GM10266 (cell line): ENCODE measurements around the gene SSBP3.

Experiments used
- DNase-seq: peaks from one replicate; pipeline ENCODE4 v3.0.0; 2012; ENCODE audit errors: extremely low spot score
- CTCF ChIP-seq: IDR thresholded peaks from 2 replicates; pipeline ENCODE4 v1.5.1; 2012; ENCODE audit warnings: mild to moderate bottlenecking, low read depth; ENCODE audit not compliant: control insufficient read depth, insufficient read depth; ENCODE audit errors: missing control alignments

SSBP3 gene

GRCh38 chr1:54397980-54398379, 8.2 kb downstream of the SSBP3 start:
- DNase-seq: no peak
- no peak for TF ChIP-seq CTCF

- no peak for TF ChIP-seq CTCF
Observed at GRCh38 chr1:54397090-54397591, 9.1 kb downstream of the SSBP3 start.

GRCh38 chr1:54396261-54396933, 9.8 kb downstream of the SSBP3 start:
- no peak for DNase-seq
- no peak for TF ChIP-seq CTCF

More at GRCh38 chr1:54397090-54397591, 9.1 kb downstream of the SSBP3 start:
- DNase-seq: no peak

- TF ChIP-seq CTCF: no peak
- DNase-seq: no peak
Observed at GRCh38 chr1:54395281-54395934, 10.8 kb downstream of the SSBP3 start.

- DNase-seq: no peak
- no peak for TF ChIP-seq CTCF
Observed at GRCh38 chr1:54394104-54394503, 12.1 kb downstream of the SSBP3 start.

- no peak for DNase-seq
- no peak for TF ChIP-seq CTCF
Observed at GRCh38 chr1:54392401-54392800, 13.8 kb downstream of the SSBP3 start.

GRCh38 chr1:54391450-54392209, 14.6 kb downstream of the SSBP3 start:
- no peak for TF ChIP-seq CTCF
- no peak for DNase-seq
